IMR-90 (cell line): ENCODE measurements around the gene CEP97.

ENCODE experiments used
- CEBPB ChIP-seq: IDR thresholded peaks from 2 replicates; pipeline ENCODE4 v1.6.1; 2012; ENCODE audit warnings: low read depth, low read length, improper control_type of control experiment
- CHD1 ChIP-seq: IDR thresholded peaks from 2 replicates; pipeline ENCODE4 v1.6.1; 2012; ENCODE audit warnings: low read depth, low read length, improper control_type of control experiment
- MAFK ChIP-seq: IDR thresholded peaks from 2 replicates; pipeline ENCODE4 v1.6.1; 2012; ENCODE audit warnings: low read depth, low read length, improper control_type of control experiment
- MXI1 ChIP-seq: IDR thresholded peaks from 2 replicates; pipeline ENCODE4 v1.6.1; 2012; ENCODE audit warnings: low read depth, mild to moderate bottlenecking, low read length, moderate library complexity, borderline replicate concordance
- POLR2A ChIP-seq: IDR thresholded peaks from 2 replicates; pipeline ENCODE4 v1.6.1; 2012; ENCODE audit warnings: mild to moderate bottlenecking, low read depth, low read length
- RAD21 ChIP-seq: IDR thresholded peaks from 2 replicates; pipeline ENCODE4 v1.6.1; 2012; ENCODE audit warnings: low read length, improper control_type of control experiment
- RFX5 ChIP-seq: IDR thresholded peaks from 2 replicates; pipeline ENCODE4 v1.8.0; 2012; ENCODE audit warnings: low read depth, mild to moderate bottlenecking, low read length, moderate library complexity
- TF ChIP-seq, protein P1 (sequence below): conservative IDR thresholded peaks from 2 replicates; pipeline ENCODE4 v1.5.1; 2012; ENCODE audit warnings: mild to moderate bottlenecking, low read depth, low read length, improper control_type of control experiment
- TF ChIP-seq, protein P2 (sequence below): fragments of 150-350 bp; IDR thresholded peaks from 2 replicates; pipeline ENCODE4 v1.6.1; 2017; ENCODE audit warnings: mild to moderate bottlenecking, antibody characterized with exemption, low read length, low read depth

- TF ChIP-seq POLR2A (no peak), CHD1 (no peak), MXI1 (no peak), CEBPB (no peak), MAFK (no peak), RAD21 (no peak), RFX5 (no peak)
- TF ChIP-seq, protein P1, sequence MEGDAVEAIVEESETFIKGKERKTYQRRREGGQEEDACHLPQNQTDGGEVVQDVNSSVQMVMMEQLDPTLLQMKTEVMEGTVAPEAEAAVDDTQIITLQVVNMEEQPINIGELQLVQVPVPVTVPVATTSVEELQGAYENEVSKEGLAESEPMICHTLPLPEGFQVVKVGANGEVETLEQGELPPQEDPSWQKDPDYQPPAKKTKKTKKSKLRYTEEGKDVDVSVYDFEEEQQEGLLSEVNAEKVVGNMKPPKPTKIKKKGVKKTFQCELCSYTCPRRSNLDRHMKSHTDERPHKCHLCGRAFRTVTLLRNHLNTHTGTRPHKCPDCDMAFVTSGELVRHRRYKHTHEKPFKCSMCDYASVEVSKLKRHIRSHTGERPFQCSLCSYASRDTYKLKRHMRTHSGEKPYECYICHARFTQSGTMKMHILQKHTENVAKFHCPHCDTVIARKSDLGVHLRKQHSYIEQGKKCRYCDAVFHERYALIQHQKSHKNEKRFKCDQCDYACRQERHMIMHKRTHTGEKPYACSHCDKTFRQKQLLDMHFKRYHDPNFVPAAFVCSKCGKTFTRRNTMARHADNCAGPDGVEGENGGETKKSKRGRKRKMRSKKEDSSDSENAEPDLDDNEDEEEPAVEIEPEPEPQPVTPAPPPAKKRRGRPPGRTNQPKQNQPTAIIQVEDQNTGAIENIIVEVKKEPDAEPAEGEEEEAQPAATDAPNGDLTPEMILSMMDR = no peak
- TF ChIP-seq, protein P2, sequence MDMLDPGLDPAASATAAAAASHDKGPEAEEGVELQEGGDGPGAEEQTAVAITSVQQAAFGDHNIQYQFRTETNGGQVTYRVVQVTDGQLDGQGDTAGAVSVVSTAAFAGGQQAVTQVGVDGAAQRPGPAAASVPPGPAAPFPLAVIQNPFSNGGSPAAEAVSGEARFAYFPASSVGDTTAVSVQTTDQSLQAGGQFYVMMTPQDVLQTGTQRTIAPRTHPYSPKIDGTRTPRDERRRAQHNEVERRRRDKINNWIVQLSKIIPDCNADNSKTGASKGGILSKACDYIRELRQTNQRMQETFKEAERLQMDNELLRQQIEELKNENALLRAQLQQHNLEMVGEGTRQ = peak; percentile 55; the same call in 1 of the 2 replicates
Measured at GRCh38 chr3:101779047-101779821, 54.8 kb downstream of the CEP97 start, which contains the start of gene NXPE3.
